ENCODE results near the gene NCKAP5.

NCKAP5 gene

GRCh38 chr2:133146893-133147292 is 421.4 kb downstream of the NCKAP5 start:
- DNase-seq (ENCODE audit: low read depth), result no peak

- DNase-seq (ENCODE audit: low read depth), result no peak
Observed at GRCh38 chr2:133143645-133144044, 424.6 kb downstream of the NCKAP5 start.

DNA sequence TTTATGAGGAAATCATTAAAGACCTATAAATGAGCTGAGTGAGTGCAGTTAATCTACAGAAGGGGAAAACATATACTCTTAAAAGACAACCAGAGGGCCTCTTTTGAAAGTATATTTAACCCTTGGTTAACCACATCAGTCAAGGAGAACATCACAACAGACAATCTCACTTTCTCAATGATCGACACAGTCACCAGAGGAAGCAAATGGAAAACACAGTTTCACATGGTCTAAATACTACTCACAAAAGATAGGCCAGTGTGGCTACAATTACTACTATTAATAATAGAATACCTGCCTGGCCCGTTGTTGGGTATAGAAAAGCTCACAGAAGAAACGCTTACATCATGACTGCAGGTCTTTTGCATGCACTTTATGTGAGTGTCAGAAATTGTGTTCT is 426.2 kb downstream of the NCKAP5 start:
- DNase-seq (ENCODE audit: low read depth), result no peak

DNA sequence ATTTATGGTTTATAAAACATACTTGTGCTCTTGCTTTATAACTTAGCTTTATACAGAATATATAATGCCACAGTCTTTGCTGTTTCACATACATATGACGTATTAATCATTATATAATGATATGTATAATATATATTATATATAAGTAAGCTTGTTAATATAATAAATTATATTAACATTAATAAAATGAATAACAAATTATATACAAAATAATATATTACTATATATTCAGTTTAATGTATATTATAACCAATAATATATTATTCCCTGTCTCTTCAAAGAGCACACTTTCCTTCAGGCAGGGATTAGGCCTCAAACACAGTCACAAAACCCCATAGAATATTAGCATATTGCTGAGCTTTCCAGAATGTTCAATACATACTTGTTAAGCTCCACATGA is 427.6 kb downstream of the NCKAP5 start:
- no peak for DNase-seq (ENCODE audit: low read depth)

- no peak for DNase-seq (ENCODE audit: low read depth)
Observed at GRCh38 chr2:133139847-133140533, 428.3 kb downstream of the NCKAP5 start.

DNA sequence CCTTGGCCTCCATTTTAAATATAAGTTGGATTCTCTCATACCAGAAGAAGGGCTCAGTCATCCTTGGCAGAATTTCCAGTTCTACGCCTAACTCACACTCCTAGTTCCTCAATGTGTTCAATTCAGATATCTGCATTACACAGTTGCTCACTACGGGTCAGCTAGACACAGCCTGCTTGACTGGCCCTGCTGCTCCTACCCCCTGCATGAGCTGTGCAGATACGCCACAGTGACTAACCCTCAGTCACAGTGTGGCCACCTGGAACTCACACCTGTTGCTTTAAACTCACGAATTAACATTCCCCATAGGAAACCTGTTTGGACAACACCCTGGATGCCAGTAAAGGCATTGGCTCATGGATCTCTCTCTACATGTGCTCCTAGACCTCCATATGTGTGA is 429.6 kb downstream of the NCKAP5 start:
- no peak for DNase-seq (ENCODE audit: low read depth)

- DNase-seq (ENCODE audit: low read depth), result no peak
Observed at GRCh38 chr2:133135035-133135654, 433.1 kb downstream of the NCKAP5 start.

DNA sequence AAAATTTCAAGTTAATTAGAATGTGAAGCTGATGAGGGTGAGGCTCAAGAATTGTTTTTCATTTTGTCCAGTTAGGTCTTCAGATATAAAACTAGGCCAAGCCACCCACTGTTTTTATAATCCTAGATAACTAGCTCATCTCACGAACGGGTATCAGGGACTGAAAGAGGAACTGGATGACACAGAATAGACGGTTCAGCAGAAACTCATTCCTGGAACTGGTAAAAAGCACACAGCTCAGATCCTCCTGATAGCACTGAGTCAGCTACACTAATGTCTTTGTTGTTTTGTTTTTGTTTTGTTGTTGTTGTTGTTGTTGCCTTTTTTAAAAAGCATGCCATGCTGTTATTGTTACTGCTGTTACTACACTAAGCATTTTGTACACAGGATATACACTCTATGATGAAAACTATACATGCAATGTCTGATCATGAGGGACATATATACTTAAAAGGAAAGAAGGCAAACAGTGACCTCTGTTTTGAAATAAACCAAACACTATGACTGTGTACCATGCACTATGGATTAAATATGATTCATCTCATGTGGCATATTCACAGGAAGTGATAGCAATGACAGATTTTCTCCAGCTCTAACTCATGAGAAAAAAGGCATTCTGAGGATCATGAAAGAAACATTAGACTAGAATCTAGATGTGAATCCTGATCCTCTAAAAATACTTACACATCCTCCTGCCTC is 437.6 kb downstream of the NCKAP5 start:
- no peak for DNase-seq (ENCODE audit: low read depth)

- DNase-seq (ENCODE audit: low read depth), result no peak
Observed at GRCh38 chr2:133124446-133124845, 443.8 kb downstream of the NCKAP5 start.

- no peak for DNase-seq (ENCODE audit: low read depth)
Observed at GRCh38 chr2:133123904-133124303, 444.4 kb downstream of the NCKAP5 start.

DNA sequence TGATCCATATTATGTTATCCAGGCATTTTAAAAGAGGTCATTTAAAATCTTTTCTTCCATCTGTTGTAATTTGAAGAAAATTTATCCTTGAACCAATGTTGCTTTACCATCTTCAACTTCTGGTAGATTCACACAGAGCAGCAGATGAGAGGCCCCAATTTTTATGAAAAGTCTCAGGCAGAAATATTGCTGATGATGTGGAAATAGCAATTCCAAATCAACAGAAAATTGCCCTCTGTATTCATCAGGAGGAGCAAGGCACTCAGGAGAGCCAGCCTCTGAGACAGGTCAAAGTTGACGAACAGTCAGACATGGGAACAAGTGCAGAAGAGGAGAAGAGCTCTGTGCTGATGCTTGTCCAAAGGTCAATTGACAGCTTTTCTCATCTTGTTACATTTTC is 444.9 kb downstream of the NCKAP5 start:
- no peak for DNase-seq (ENCODE audit: low read depth)

- DNase-seq (ENCODE audit: low read depth), result no peak
Observed at GRCh38 chr2:133122529-133122928, 445.7 kb downstream of the NCKAP5 start.

DNA sequence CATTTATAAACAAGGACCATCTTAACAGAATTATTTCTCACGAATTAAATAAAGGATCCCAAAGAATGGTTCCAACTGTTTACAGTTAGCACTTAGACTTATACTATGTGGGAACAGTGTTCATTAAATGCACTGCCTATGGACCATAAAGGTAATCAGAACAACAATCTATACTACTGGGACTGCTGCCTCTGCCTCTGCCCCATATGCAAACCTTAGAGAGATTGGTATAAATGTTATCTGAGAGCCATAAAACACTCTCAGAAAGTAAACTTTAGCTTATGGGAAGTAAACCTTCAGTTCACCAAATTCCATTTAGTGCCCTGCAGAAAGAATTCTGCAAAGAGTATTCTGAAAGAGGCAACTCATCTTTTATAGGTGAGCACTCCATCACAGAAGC is 448.0 kb downstream of the NCKAP5 start:
- no peak for DNase-seq (ENCODE audit: low read depth)

DNA sequence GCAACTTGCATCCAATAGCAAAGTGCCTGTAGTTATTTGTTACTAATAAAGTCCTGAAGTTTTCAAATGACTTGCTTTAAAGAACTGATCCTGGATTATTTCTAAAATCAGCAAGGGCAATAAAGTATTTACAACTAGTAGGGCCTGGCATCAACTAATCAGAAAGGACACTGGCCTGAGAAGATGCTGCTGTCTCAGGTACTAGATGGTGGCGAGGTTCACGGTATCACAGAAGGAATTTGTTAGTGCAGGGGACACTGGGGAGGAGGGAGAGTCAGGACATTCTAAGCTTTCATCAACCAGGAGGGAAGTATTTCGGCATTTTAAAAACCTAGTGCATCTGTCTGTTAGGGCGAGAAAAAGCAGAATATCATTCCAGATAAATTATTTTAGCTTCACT is 458.1 kb downstream of the NCKAP5 start:
- no peak for DNase-seq (ENCODE audit: low read depth)

DNA sequence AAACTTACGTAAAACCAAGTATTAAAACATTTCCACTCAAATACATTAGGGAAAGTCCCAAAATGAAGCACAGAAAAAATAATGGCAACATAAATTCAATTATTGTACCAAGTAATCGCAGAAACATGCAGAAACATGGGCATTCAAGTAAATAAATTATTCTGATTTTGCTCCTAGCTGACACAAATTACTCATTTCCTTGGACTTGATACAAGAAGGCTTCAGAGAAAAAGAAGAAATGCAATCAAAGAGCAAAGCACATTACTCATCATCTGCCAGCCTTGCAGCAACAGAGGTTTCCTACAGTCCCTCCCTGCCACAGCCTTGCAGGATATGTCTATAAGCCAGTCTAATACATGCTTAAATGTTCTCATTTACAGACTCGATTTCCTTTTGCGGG is 458.5 kb downstream of the NCKAP5 start:
- DNase-seq (ENCODE audit: low read depth), result no peak

- no peak for DNase-seq (ENCODE audit: low read depth)
Observed at GRCh38 chr2:133107058-133107815, 461.0 kb downstream of the NCKAP5 start.

- no peak for DNase-seq (ENCODE audit: low read depth)
Observed at GRCh38 chr2:133104871-133105270, 463.4 kb downstream of the NCKAP5 start.

GRCh38 chr2:133098787-133099186 is 469.5 kb downstream of the NCKAP5 start:
- no peak for DNase-seq (ENCODE audit: low read depth)

GRCh38 chr2:133097666-133098065 is 470.6 kb downstream of the NCKAP5 start:
- no peak for DNase-seq (ENCODE audit: low read depth)

- no peak for DNase-seq (ENCODE audit: low read depth)
Observed at GRCh38 chr2:133092571-133092970, 475.7 kb downstream of the NCKAP5 start.

GRCh38 chr2:133090358-133090757 is 477.9 kb downstream of the NCKAP5 start:
- no peak for DNase-seq (ENCODE audit: low read depth)

DNA sequence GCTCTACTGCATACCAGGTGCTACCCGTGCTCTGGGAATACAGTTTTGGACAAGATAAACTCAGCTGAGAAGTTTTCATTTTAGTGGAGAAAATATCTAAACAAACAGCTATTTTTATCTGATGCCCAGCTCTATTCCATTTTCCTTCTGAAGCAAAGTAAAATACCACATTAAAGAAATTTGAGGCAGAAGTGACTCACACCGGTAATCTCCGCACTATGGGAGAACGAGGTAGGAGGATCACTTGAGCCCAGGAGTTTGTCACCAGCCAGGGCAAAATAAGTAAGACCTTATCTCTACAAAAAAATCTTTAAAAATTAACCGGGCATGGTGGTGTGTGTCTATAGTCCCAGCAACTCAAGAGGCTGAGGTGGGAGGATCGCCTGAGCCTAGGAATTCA is 482.1 kb downstream of the NCKAP5 start:
- no peak for DNase-seq (ENCODE audit: low read depth)

- DNase-seq (ENCODE audit: low read depth), result no peak
Observed at GRCh38 chr2:133085646-133086045, 482.6 kb downstream of the NCKAP5 start.
